ES-I3 (cell line): ENCODE results near the gene TOPORS.
"Not testable (repeated sequence)": the region's sequence is repeated elsewhere in the genome, so short reads cannot be mapped to it uniquely, and the experiment has no call there.

Experiments
- H3K36me3 ChIP-seq: 2 replicates; pipeline ENCODE4 v1.6.1; 2013; ENCODE audit warnings: mild to moderate bottlenecking, low read length, control low read depth, moderate library complexity; ENCODE audit not compliant: insufficient read depth
- H3K4me1 ChIP-seq: 2 replicates; pipeline ENCODE4 v1.6.1; 2013; ENCODE audit warnings: mild to moderate bottlenecking, control low read depth, low read length; ENCODE audit not compliant: insufficient read depth
- H3K9ac ChIP-seq: 2 replicates; pipeline ENCODE4 v1.6.1; 2013; ENCODE audit warnings: low read depth, mild to moderate bottlenecking, low read length, moderate library complexity
- H3K9me3 ChIP-seq: 2 replicates; pipeline ENCODE4 v1.6.1; 2013; ENCODE audit warnings: mild to moderate bottlenecking, low read length, moderate library complexity; ENCODE audit not compliant: control insufficient read depth, insufficient read depth

TOPORS gene

GRCh38 chr9:32550150-32550561 is 2.2 kb downstream of the TOPORS start:
- Histone ChIP-seq H3K9ac (peak overlapping the region; percentile 80), H3K4me1 (no peaks in the 10 kb centered on the region)

GRCh38 chr9:32548213-32548612 is 4.2 kb downstream of the TOPORS start:
- not testable (repeated sequence) for H3K4me1 ChIP-seq, H3K36me3 ChIP-seq, H3K9me3 ChIP-seq

More at GRCh38 chr9:32550150-32550561, 2.2 kb downstream of the TOPORS start:
- Histone ChIP-seq H3K36me3 (no peaks in the 10 kb centered on the region), H3K9me3 (no peaks in the 10 kb centered on the region)

DNA sequence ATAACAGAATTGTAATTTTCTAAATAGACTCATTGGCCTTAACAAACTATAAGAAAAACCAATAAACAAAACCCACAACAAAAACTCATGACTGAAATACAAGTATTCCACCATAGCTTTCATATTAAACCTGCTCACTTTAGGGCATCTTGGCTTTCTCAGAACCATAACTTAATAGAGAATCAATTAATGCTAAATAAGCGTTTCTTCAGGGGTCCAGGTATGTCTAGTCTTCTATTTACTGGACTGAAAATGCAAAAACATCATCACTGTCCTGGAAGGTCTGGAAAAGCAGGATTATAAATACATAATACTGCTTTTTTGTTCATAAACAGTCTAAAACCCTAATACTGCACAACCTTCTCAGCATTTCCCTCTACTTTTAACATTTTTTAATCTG is 6.5 kb downstream of the TOPORS start:
- H3K36me3 ChIP-seq, result peaks cover 16% of the 10 kb centered on the region; the same call in 1 of the 2 replicates
- no peaks in the 10 kb centered on the region for H3K9me3 ChIP-seq
- no peaks in the 10 kb centered on the region for H3K4me1 ChIP-seq
- H3K9ac ChIP-seq, result no peak overlapping the region

More at GRCh38 chr9:32548213-32548612, 4.2 kb downstream of the TOPORS start:
- H3K9ac ChIP-seq, result not testable (repeated sequence)

GRCh38 chr9:32543047-32543446 is 9.3 kb downstream of the TOPORS start:
- no peaks in the 10 kb centered on the region for H3K9me3 ChIP-seq
- H3K9ac ChIP-seq, result no peak overlapping the region
- H3K36me3 ChIP-seq, result peaks cover 19% of the 10 kb centered on the region; the same call in 1 of the 2 replicates
- H3K4me1 ChIP-seq, result no peaks in the 10 kb centered on the region

DNA sequence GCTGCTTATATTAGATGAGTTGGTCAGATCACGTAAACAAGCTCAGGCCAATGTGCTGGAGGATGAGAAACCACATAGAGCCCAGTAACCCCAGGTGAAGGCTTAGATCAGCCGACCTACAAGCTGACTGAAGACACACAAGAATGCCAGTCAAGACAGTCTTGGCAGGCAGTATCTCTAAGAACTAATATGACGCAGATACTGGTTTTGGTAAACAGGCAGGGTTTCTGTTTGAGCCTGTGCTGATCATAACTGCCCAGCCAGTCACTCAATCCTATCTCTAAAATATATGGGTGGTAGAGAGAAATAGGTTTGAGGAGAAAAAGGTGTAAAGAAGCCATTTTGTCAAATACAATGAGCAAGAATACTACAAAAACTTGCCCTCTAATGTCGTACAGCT is 18.6 kb downstream of the TOPORS start:
- no peaks in the 10 kb centered on the region for H3K36me3 ChIP-seq
- no peak overlapping the region for H3K9ac ChIP-seq
- H3K9me3 ChIP-seq, result no peaks in the 10 kb centered on the region
- H3K4me1 ChIP-seq, result no peaks in the 10 kb centered on the region

DNA sequence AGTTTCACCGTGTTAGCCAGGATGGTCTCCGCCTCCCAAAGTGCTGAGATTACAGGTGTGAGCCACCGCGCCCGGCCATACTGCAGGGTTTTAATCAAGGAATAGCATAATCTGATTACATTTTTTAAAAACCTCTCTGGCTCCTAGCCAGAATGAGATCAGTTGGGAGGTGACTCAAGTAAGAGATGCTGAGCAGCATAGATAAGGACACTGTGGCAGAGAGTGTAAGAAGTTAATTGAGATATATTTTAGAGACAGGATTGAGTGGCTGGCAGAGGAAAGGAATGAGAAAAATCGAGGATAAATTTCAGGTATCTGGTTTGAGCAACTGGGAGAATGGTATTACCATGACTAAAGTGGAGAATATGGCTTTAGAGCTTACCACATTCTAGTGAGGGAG is 19.1 kb downstream of the TOPORS start:
- Histone ChIP-seq H3K9me3 (no peaks in the 10 kb centered on the region), H3K9ac (no peak overlapping the region), H3K36me3 (no peaks in the 10 kb centered on the region), H3K4me1 (no peaks in the 10 kb centered on the region)

GRCh38 chr9:32526707-32527048 is 25.7 kb downstream of the TOPORS start:
- no peaks in the 10 kb centered on the region for H3K4me1 ChIP-seq
- H3K9ac ChIP-seq, result peak overlapping the region; percentile 80; the same call in 1 of the 2 replicates
- no peaks in the 10 kb centered on the region for H3K36me3 ChIP-seq
- H3K9me3 ChIP-seq, result peaks cover 5% of the 10 kb centered on the region; the same call in 1 of the 2 replicates

- Histone ChIP-seq H3K4me1 (no peaks in the 10 kb centered on the region), H3K9me3 (peaks cover 8% of the 10 kb centered on the region; the same call in 1 of the 2 replicates), H3K36me3 (no peaks in the 10 kb centered on the region), H3K9ac (peak within 1 kb of the TSS; percentile 80)
These were observed 26.2 kb downstream of the TOPORS start, which contains the start of gene RIGI for GRCh38 chr9:32526041-32526706. Gene RIGI, minus strand, starts transcription at chr9:32526196. Its CDS starts 30 bp downstream, at chr9:32526166.

DNA sequence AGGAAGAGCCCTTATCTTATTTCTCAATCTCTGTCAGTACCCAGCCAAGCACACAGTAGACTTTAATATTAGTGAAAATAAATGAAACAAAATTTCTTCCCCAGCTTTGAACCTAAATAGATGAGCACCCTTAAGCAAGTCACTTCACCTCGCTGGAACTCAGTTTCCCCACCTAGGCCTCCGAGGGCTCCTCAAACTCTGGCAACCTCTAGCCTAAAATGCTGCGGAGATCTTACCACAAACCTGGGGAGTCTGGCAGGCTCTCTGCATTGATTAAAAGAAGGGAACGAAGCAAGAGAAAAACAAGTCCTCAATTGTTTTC is 26.7 kb downstream of the TOPORS start:
- H3K4me1 ChIP-seq, result no peaks in the 10 kb centered on the region
- peak overlapping the region; percentile 80 for H3K9ac ChIP-seq

GRCh38 chr9:32524892-32525708 is 27.3 kb downstream of the TOPORS start:
- no peaks in the 10 kb centered on the region; the same call in 1 of the 2 replicates for H3K36me3 ChIP-seq
- H3K4me1 ChIP-seq, result no peaks in the 10 kb centered on the region
- peak overlapping the region; percentile 80 for H3K9ac ChIP-seq
- H3K9me3 ChIP-seq, result peaks cover 8% of the 10 kb centered on the region; the same call in 1 of the 2 replicates

More for the DNA sequence above, 26.7 kb downstream of the TOPORS start:
- Histone ChIP-seq H3K36me3 (no peaks in the 10 kb centered on the region), H3K9me3 (peaks cover 8% of the 10 kb centered on the region; the same call in 1 of the 2 replicates)

- H3K4me1 ChIP-seq, H3K36me3 ChIP-seq, H3K9me3 ChIP-seq: not testable (repeated sequence)
- H3K9ac ChIP-seq, result peak overlapping the region; percentile 80; the same call in 1 of the 2 replicates
These were observed 27.9 kb downstream of the TOPORS start for GRCh38 chr9:32524558-32524891.

DNA sequence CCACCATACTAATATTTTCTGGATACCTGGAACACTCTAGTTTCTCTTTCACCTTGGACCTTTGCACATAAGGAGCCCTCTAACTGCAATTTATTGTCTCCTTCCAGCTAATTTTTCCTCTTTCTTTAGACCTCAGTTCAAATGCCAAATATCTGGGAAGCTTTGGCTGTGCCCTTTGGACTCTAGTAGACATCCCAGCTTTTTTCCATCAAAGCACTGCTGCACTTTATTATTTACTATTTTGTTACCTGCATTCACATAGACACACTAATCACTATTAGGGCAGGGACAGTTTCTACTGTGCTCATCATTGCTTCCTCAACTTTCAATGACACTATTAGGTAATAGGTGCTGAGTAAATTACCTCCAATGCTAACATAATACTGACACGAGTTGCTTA is 28.5 kb downstream of the TOPORS start:
- Histone ChIP-seq H3K9me3 (peaks cover 10% of the 10 kb centered on the region; the same call in 1 of the 2 replicates), H3K4me1 (no peaks in the 10 kb centered on the region), H3K9ac (no peak overlapping the region), H3K36me3 (no peaks in the 10 kb centered on the region; the same call in 1 of the 2 replicates)

DNA sequence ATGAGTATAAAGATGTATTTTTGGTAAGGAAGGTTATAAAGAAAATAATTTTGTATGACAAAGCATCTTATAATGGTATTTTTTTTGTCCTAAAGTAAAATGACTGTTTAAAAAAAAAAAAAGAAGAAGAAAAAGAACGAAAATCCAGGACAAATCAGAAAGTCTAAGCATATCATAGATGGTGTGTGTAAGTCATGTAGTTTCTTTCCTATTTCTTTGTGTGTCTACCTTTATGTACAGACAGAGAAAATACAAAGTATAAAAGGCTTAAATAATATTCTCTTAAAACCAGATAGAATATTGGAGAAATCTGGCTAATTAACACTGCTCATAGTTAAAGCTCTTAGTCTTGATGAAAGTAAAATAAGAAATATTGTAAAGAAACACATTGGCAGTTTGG is 34.1 kb downstream of the TOPORS start:
- Histone ChIP-seq H3K4me1 (no peaks in the 10 kb centered on the region), H3K9me3 (peaks cover 16% of the 10 kb centered on the region; the same call in 1 of the 2 replicates)

GRCh38 chr9:32516241-32516640 is 36.1 kb downstream of the TOPORS start:
- Histone ChIP-seq H3K9me3 (peaks cover 9% of the 10 kb centered on the region; the same call in 1 of the 2 replicates), H3K9ac (no peak overlapping the region), H3K4me1 (no peaks in the 10 kb centered on the region), H3K36me3 (no peaks in the 10 kb centered on the region; the same call in 1 of the 2 replicates)

More for the DNA sequence above, 34.1 kb downstream of the TOPORS start:
- Histone ChIP-seq H3K9ac (no peak overlapping the region), H3K36me3 (no peaks in the 10 kb centered on the region; the same call in 1 of the 2 replicates)

- Histone ChIP-seq H3K4me1 (no peaks in the 10 kb centered on the region), H3K9ac (no peak overlapping the region), H3K36me3 (no peaks in the 10 kb centered on the region), H3K9me3 (no peaks in the 10 kb centered on the region)
These were observed 43.7 kb downstream of the TOPORS start for GRCh38 chr9:32508728-32509127.
